HCEC 1CT (cell line): ENCODE measurements around the gene ASTN2.

Experiments
- DNase-seq: peaks from one replicate; pipeline ENCODE4 v3.0.0-alpha.2; 2017

ASTN2 gene

GRCh38 chr9:117234103-117234502 is 180.8 kb downstream of the ASTN2 start:
- no peak for DNase-seq

GRCh38 chr9:117233016-117233415 is 181.8 kb downstream of the ASTN2 start:
- DNase-seq = no peak

- no peak for DNase-seq
Measured at GRCh38 chr9:117232281-117232680, 182.6 kb downstream of the ASTN2 start.

GRCh38 chr9:117231012-117231411 is 183.8 kb downstream of the ASTN2 start:
- no peak for DNase-seq

- no peak for DNase-seq
Measured at GRCh38 chr9:117224695-117225094, 190.2 kb downstream of the ASTN2 start.

- DNase-seq = no peak
Measured at GRCh38 chr9:117218951-117219350, 195.9 kb downstream of the ASTN2 start.

GRCh38 chr9:117214416-117214815 is 200.4 kb downstream of the ASTN2 start:
- DNase-seq = no peak

- DNase-seq = no peak
Measured at GRCh38 chr9:117211280-117211679, 203.6 kb downstream of the ASTN2 start.

- DNase-seq = no peak
Measured at GRCh38 chr9:117205806-117206205, 209.1 kb downstream of the ASTN2 start.

GRCh38 chr9:117204971-117205370 is 209.9 kb downstream of the ASTN2 start:
- DNase-seq = no peak

GRCh38 chr9:117191504-117192261 is 223.2 kb downstream of the ASTN2 start:
- DNase-seq = no peak

- DNase-seq = no peak
Measured at GRCh38 chr9:117189121-117189520, 225.7 kb downstream of the ASTN2 start.

- DNase-seq = no peak
Measured at GRCh38 chr9:117188394-117188793, 226.5 kb downstream of the ASTN2 start.

GRCh38 chr9:117187498-117187897 is 227.4 kb downstream of the ASTN2 start:
- no peak for DNase-seq

GRCh38 chr9:117184173-117184572 is 230.7 kb downstream of the ASTN2 start:
- no peak for DNase-seq

- no peak for DNase-seq
Measured at GRCh38 chr9:117182046-117182445, 232.8 kb downstream of the ASTN2 start.

- DNase-seq = no peak
Measured at GRCh38 chr9:117180896-117181445, 233.9 kb downstream of the ASTN2 start.

GRCh38 chr9:117178596-117179375 is 236.1 kb downstream of the ASTN2 start:
- no peak for DNase-seq

GRCh38 chr9:117170567-117170966 is 244.3 kb downstream of the ASTN2 start:
- no peak for DNase-seq

- no peak for DNase-seq
Measured at GRCh38 chr9:117169089-117169621, 245.7 kb downstream of the ASTN2 start.

GRCh38 chr9:117164512-117164911 is 250.3 kb downstream of the ASTN2 start:
- no peak for DNase-seq

GRCh38 chr9:117160254-117160653 is 254.6 kb downstream of the ASTN2 start:
- DNase-seq = no peak

GRCh38 chr9:117156771-117157535 is 257.9 kb downstream of the ASTN2 start:
- DNase-seq = no peak
